ENCODE measurements around the gene CUL3. TPM values are rescaled to one million over a fixed set of nuclear protein-coding genes. Genes with fewer than 3 reads are reported as not detected.

Gene CUL3
- total RNA-seq, 1 donor from 2014 or later, result 16.1 TPM

DNA sequence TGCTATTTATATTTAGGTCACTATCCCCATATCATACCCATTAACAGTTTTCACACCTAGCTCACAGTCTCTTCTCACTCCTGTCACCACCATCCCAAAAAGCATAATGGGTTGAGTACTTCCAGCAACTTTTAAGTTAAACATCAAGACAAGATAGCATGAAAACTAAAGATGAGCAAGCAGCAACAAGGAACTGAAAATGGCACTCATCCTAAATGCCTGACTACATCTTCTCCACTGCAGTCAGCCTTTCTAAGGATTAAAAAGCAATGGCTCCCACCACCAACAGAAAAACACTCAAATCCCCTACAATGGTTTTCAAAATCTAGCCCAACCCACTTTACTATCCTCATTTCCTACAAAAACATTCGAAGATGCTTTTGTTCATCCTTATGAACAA, 38.2 kb downstream of the CUL3 start:
- no peaks in the 10 kb centered on the region for H3K36me3 ChIP-seq
- no peaks in the 10 kb centered on the region for H3K9me3 ChIP-seq
- TF ChIP-seq, protein P1, sequence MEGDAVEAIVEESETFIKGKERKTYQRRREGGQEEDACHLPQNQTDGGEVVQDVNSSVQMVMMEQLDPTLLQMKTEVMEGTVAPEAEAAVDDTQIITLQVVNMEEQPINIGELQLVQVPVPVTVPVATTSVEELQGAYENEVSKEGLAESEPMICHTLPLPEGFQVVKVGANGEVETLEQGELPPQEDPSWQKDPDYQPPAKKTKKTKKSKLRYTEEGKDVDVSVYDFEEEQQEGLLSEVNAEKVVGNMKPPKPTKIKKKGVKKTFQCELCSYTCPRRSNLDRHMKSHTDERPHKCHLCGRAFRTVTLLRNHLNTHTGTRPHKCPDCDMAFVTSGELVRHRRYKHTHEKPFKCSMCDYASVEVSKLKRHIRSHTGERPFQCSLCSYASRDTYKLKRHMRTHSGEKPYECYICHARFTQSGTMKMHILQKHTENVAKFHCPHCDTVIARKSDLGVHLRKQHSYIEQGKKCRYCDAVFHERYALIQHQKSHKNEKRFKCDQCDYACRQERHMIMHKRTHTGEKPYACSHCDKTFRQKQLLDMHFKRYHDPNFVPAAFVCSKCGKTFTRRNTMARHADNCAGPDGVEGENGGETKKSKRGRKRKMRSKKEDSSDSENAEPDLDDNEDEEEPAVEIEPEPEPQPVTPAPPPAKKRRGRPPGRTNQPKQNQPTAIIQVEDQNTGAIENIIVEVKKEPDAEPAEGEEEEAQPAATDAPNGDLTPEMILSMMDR (IDR thresholded peaks at IDR 0.05), result no peak
- no peak overlapping the region for H3K27ac ChIP-seq
- no peak for DNase-seq (ENCODE audit: low spot score in 2 of 2)
- peaks cover 0 to 12% of the 10 kb centered on the region in 2 donors for H3K4me1 ChIP-seq
- intact Hi-C loops (cut with DNase I), result no loop called here
- H3K27me3 ChIP-seq, result no peaks in the 10 kb centered on the region
- no peak overlapping the region for H3K4me3 ChIP-seq

DNA sequence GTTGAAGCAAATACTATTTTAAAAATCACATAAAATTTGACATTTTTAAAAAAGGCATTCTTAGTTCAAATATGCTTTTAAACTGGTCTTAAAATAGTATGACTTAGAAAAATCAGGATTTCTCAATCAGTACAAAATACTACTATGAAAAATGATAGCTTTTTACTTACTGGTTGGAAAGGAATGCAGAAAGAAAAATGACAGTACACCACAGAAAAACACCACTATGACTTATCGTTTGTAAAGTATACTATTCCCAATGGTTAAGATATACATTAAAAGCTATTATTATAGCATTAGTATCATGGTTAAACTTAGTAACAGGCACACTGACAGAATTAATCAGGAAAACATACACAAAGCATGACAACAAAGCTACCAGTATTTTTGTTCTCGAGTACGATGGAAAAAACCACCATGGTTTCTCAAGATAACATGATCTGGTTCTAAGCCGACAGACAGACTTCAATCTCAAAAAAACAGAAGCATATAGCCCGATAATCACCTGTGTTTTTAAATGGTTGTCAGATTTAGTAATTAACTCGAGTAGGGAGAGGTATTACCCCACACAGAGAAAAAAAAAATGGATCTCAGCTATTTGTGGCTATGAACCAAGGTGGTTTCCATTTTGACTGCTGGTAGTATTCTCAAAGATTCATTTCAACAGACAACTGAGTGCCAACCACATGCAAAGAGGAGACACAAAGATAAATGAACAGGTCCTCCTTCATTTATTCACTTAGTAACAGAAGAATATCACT, 39.1 kb downstream of the CUL3 start:
- DNase-seq (ENCODE audit: low spot score in 2 of 2), result no peak
- H3K4me1 ChIP-seq, result peaks cover 0 to 12% of the 10 kb centered on the region in 2 donors
- H3K36me3 ChIP-seq, result no peaks in the 10 kb centered on the region
- H3K9me3 ChIP-seq, result no peaks in the 10 kb centered on the region
- intact Hi-C loops (cut with DNase I), result no loop called here
- no peaks in the 10 kb centered on the region for H3K27me3 ChIP-seq
- TF ChIP-seq, protein P1 (IDR thresholded peaks at IDR 0.05), result no peak
- peak overlapping the region in 1 of 2 donors; percentile 12 for H3K27ac ChIP-seq
- H3K4me3 ChIP-seq, result peak overlapping the region in 1 of 2 donors; percentile 11

DNA sequence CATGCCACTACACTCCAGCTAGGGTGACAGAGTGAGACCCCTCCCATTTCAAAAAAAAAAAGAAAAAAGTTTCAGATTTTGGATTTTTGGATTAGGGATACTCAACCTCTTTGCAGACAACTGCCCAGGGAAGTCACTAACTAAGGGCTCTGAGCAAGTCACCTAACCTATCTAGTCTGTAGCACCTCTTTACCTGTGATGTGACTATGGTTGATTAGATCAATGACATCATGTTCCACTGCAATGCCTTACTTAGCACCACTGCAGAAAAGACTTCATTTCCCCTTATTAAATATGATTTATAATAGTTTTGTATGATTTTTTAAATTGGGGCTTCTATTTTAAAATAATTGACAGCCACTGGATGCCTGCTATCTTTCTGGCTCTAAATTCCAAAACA, 41.2 kb downstream of the CUL3 start:
- H3K4me3 ChIP-seq, result no peak overlapping the region
- TF ChIP-seq, protein P1 (IDR thresholded peaks at IDR 0.05), result no peak
- no peak overlapping the region for H3K27ac ChIP-seq
- H3K9me3 ChIP-seq, result no peaks in the 10 kb centered on the region
- H3K36me3 ChIP-seq, result peaks cover 0 to 10% of the 10 kb centered on the region in 2 donors
- intact Hi-C loops (cut with DNase I), result no loop called here
- no peak for DNase-seq (ENCODE audit: low spot score in 2 of 2)
- H3K27me3 ChIP-seq, result no peaks in the 10 kb centered on the region
- H3K4me1 ChIP-seq, result peaks cover 0 to 12% of the 10 kb centered on the region in 2 donors

DNA sequence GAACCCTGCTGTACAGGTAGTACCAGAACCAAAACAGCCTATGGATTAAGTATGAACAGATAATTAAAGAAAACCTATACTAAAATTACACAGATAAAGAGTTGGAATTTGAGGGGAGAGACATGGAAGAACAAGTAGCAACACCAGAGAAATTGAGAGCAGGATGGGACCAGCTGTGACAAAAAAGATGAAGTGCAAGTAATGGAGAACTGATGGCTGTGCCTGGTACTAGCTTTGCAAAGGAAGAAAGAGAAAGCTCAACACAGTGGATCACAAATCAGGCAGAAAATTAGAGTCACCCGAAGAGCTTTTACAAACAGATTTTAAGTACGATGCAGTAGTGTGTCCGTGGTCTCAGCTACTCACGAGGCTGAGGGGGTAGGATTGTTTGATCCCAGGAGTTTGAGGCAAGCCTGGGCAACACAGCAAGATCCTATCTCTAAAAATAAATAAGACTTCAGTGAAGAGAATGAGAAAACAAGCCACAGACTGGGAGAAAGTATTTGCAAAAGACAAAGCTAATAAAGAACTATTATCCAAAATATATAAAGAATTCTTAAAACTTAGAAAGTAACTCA, 46.5 kb downstream of the CUL3 start:
- Histone ChIP-seq H3K4me1 (peaks cover 0 to 9% of the 10 kb centered on the region in 2 donors), H3K4me3 (no peak overlapping the region), H3K36me3 (peaks cover 0 to 10% of the 10 kb centered on the region in 2 donors), H3K27me3 (no peaks in the 10 kb centered on the region), H3K9me3 (no peaks in the 10 kb centered on the region), H3K27ac (no peak overlapping the region)
- DNase-seq (ENCODE audit: low spot score in 2 of 2), result no peak
- TF ChIP-seq, protein P1 (IDR thresholded peaks at IDR 0.05), result no peak
- intact Hi-C loops (cut with DNase I), result no loop called here

DNA sequence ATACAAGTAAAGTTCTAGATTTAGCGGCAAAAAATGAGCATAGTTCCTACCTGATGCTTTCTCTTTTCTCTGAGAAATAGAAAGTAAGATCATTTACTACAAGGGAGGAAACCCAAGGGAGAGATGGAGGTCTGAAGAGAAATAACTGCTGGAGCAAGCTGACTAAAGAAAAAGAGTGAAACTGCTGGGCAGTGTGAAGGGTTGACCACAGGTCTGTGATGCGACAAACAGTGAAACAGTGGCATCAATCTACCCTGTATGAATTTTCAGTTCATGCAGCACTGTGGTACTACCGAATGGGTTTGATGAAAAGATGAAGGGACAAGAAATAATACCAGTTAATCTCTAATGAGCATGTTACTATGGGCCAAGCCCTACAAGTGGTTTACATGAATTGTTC, 52.2 kb downstream of the CUL3 start:
- DNase-seq (ENCODE audit: low spot score in 2 of 2), result no peak
- intact Hi-C loops (cut with DNase I), result no loop called here
- Histone ChIP-seq H3K4me3 (no peak overlapping the region), H3K27ac (no peak overlapping the region), H3K27me3 (no peaks in the 10 kb centered on the region), H3K9me3 (no peaks in the 10 kb centered on the region), H3K36me3 (peaks cover 0 to 8% of the 10 kb centered on the region in 2 donors), H3K4me1 (peaks cover 2 to 9% of the 10 kb centered on the region in 2 donors)
- TF ChIP-seq, protein P1 (IDR thresholded peaks at IDR 0.05), result no peak

All from ascending aorta (tissue), 2 donors.